Measurements from ENCODE around the gene ATXN1. TPM values are rescaled to one million over a fixed set of nuclear protein-coding genes. Genes with fewer than 3 reads are reported as not detected.
A peak's percentile ranks its signal among the peaks of the same experiment; 100 is the strongest.

The ATXN1 gene
- total and polyA plus RNA-seq, 2 of the 13 experiments (the other 11 are each of a cell fraction or from before 2014, with no cell fraction given), result 20.7 to 39.5 TPM

DNA sequence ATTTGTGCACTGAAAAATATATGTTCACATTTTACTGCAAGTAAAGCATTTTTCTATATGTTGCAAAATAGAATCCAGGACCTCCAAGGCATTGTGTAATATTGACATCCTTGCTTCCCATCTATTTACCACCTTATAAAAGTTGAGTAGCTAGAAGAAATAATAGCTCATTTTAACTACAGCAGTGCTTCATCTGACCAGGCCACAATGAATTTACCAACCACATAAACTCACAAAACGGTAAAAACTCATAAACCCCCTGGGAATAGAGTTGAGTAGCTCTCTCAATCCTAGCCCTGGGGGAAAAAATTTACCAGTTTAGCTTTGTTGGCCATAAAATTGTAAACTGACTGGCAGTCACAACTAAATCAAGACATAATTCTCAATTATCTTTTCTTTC, 3.9 kb downstream of the ATXN1 start:
- Histone ChIP-seq H3K4me2 (ENCODE audit: low read depth, low read length) (peak overlapping the region; percentile 32; the same call in 1 of the 2 replicates), H3K9me3 (ENCODE audit: low read length) (no peaks in the 10 kb centered on the region), H3K4me1 (ENCODE audit: insufficient read depth, low read length) (peaks cover 68% of the 10 kb centered on the region), H3K27me3 (ENCODE audit: control insufficient read depth in 1 of 2, insufficient read depth in 2 of 2, low read length in 2 of 2) (no peaks in the 10 kb centered on the region; a peak in 1 of 5 replicates), H4K20me1 (ENCODE audit: insufficient read depth, low read length) (peaks cover 36% of the 10 kb centered on the region), H3K79me2 (ENCODE audit: insufficient read depth, low read length) (peaks cover 77% of the 10 kb centered on the region), H3K9ac (ENCODE audit: insufficient read depth, low read depth, low read length) (no peak overlapping the region), H3K36me3 (replicated peaks in 1 of 2; ENCODE audit: control insufficient read depth in 1 of 2, insufficient read depth in 2 of 2, low read length in 2 of 2) (peaks cover 0 to 9% of the 10 kb centered on the region in 2 experiments; a peak in 3 of 5 replicates), H3K4me3 (replicated peaks in 1 of 3; ENCODE audit: insufficient read depth in 1 of 3, low read depth in 2 of 3, low read length in 3 of 3) (peak overlapping the region in 1 of 3 experiments; percentile 4; a peak in 1 of 6 replicates), H3K27ac (ENCODE audit: extremely low read length, insufficient read depth, low read length) (no peak overlapping the region), H2AFZ (ENCODE audit: low read length) (no peak overlapping the region)
- BruUV-seq (replicated peaks), result no TSS peak
- DNase-seq (ENCODE audit: low spot score) (no peak), FAIRE-seq (no peak), ATAC-seq (no peak)
- 83% methylated on average over 1 of the region's 1 CpG for WGBS (ENCODE audit: low lambda C conversion rate)
- intact Hi-C loops (cut with micrococcal nuclease; ENCODE audit: unreplicated experiment) (no loop called here), in situ Hi-C loops (cut with HindIII; ENCODE audit: extremely low pct_ligation_motif_present, low pct_unique_long_range_greater_than_20kb) (no loop called here)
- TF ChIP-seq CBX2 (IDR thresholded peaks at IDR 0.05; ENCODE audit: low read depth, low read length), result no peak
- no peak for TF ChIP-seq CBX2 (CRISPR knock-in tag; IDR thresholded peaks at IDR 0.05; ENCODE audit: low read depth)
- TF ChIP-seq, protein P1, sequence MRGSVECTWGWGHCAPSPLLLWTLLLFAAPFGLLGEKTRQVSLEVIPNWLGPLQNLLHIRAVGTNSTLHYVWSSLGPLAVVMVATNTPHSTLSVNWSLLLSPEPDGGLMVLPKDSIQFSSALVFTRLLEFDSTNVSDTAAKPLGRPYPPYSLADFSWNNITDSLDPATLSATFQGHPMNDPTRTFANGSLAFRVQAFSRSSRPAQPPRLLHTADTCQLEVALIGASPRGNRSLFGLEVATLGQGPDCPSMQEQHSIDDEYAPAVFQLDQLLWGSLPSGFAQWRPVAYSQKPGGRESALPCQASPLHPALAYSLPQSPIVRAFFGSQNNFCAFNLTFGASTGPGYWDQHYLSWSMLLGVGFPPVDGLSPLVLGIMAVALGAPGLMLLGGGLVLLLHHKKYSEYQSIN (CRISPR knock-in tag; IDR thresholded peaks at IDR 0.05; ENCODE audit: borderline replicate concordance), result no peak
- no peak for TF ChIP-seq HDAC1 (CRISPR knock-in tag; IDR thresholded peaks at IDR 0.05)
- 0 out of 2 replicates have a peak, but pooled peaks have one; percentile 12 for TF ChIP-seq RBFOX2 (IDR thresholded peaks at IDR 0.05; ENCODE audit: low read depth, low read length)
- TF ChIP-seq, protein P2, sequence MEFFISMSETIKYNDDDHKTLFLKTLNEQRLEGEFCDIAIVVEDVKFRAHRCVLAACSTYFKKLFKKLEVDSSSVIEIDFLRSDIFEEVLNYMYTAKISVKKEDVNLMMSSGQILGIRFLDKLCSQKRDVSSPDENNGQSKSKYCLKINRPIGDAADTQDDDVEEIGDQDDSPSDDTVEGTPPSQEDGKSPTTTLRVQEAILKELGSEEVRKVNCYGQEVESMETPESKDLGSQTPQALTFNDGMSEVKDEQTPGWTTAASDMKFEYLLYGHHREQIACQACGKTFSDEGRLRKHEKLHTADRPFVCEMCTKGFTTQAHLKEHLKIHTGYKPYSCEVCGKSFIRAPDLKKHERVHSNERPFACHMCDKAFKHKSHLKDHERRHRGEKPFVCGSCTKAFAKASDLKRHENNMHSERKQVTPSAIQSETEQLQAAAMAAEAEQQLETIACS (CRISPR knock-in tag; IDR thresholded peaks at IDR 0.05), result no peak
- TF ChIP-seq ZNF235 (CRISPR knock-in tag; IDR thresholded peaks at IDR 0.05; ENCODE audit: borderline replicate concordance), result no peak
- TF ChIP-seq, protein P3, sequence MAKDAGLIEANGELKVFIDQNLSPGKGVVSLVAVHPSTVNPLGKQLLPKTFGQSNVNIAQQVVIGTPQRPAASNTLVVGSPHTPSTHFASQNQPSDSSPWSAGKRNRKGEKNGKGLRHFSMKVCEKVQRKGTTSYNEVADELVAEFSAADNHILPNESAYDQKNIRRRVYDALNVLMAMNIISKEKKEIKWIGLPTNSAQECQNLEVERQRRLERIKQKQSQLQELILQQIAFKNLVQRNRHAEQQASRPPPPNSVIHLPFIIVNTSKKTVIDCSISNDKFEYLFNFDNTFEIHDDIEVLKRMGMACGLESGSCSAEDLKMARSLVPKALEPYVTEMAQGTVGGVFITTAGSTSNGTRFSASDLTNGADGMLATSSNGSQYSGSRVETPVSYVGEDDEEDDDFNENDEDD (CRISPR knock-in tag; IDR thresholded peaks at IDR 0.05; ENCODE audit: borderline replicate concordance), result no peak
- no peak for TF ChIP-seq ZNF660 (CRISPR knock-in tag; IDR thresholded peaks at IDR 0.05; ENCODE audit: borderline replicate concordance, low read depth)
- TF ChIP-seq HNRNPH1 (optimal IDR thresholded peaks at IDR 0.05; ENCODE audit: low read depth, low read length), result no peak
- peak; percentile 75 for TF ChIP-seq CEBPB (IDR thresholded peaks at IDR 0.05; ENCODE audit: borderline replicate concordance, low read depth, low read length)
- TF ChIP-seq, protein P4, sequence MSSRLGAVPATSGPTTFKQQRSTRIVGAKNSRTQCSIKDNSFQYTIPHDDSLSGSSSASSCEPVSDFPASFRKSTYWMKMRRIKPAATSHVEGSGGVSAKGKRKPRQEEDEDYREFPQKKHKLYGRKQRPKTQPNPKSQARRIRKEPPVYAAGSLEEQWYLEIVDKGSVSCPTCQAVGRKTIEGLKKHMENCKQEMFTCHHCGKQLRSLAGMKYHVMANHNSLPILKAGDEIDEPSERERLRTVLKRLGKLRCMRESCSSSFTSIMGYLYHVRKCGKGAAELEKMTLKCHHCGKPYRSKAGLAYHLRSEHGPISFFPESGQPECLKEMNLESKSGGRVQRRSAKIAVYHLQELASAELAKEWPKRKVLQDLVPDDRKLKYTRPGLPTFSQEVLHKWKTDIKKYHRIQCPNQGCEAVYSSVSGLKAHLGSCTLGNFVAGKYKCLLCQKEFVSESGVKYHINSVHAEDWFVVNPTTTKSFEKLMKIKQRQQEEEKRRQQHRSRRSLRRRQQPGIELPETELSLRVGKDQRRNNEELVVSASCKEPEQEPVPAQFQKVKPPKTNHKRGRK (CRISPR knock-in tag; IDR thresholded peaks at IDR 0.05), result no peak
- TF ChIP-seq, protein P5, sequence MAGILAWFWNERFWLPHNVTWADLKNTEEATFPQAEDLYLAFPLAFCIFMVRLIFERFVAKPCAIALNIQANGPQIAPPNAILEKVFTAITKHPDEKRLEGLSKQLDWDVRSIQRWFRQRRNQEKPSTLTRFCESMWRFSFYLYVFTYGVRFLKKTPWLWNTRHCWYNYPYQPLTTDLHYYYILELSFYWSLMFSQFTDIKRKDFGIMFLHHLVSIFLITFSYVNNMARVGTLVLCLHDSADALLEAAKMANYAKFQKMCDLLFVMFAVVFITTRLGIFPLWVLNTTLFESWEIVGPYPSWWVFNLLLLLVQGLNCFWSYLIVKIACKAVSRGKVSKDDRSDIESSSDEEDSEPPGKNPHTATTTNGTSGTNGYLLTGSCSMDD (CRISPR knock-in tag; IDR thresholded peaks at IDR 0.05), result no peak
- peak in 1 of 2 experiments; percentile 3; a peak in 1 of 4 replicates for TF ChIP-seq MAFK (conservative IDR thresholded peaks at IDR 0.05 in 1 of 2, IDR thresholded peaks at IDR 0.05 in 1 of 2; ENCODE audit: low read length in 2 of 2)
- TF ChIP-seq, protein P6, sequence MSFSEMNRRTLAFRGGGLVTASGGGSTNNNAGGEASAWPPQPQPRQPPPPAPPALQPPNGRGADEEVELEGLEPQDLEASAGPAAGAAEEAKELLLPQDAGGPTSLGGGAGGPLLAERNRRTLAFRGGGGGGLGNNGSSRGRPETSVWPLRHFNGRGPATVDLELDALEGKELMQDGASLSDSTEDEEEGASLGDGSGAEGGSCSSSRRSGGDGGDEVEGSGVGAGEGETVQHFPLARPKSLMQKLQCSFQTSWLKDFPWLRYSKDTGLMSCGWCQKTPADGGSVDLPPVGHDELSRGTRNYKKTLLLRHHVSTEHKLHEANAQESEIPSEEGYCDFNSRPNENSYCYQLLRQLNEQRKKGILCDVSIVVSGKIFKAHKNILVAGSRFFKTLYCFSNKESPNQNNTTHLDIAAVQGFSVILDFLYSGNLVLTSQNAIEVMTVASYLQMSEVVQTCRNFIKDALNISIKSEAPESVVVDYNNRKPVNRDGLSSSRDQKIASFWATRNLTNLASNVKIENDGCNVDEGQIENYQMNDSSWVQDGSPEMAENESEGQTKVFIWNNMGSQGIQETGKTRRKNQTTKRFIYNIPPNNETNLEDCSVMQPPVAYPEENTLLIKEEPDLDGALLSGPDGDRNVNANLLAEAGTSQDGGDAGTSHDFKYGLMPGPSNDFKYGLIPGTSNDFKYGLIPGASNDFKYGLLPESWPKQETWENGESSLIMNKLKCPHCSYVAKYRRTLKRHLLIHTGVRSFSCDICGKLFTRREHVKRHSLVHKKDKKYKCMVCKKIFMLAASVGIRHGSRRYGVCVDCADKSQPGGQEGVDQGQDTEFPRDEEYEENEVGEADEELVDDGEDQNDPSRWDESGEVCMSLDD (CRISPR knock-in tag; IDR thresholded peaks at IDR 0.05; ENCODE audit: borderline replicate concordance), result no peak
- CTCF ChIA-PET (ENCODE audit: low intra/inter-chr PET ratio, low total read pairs), result no interaction called here
- POLR2A ChIA-PET, result interaction anchor here (0.6 to 3.5 kb wide), 7 partner anchors 10 to 213 kb away, joined by 3 to 17 read pairs (median 8); no protein-coding TSS in a partner anchor
